ENCODE measurements around the gene SNX5. TPM values are rescaled to one million over a fixed set of nuclear protein-coding genes. Genes with fewer than 3 reads are reported as not detected.

Gene SNX5
- total and polyA plus RNA-seq, 2 of the 8 experiments (the other 6 are each of a cell fraction or from before 2014, with no cell fraction given), result 155 to 194 TPM

DNA sequence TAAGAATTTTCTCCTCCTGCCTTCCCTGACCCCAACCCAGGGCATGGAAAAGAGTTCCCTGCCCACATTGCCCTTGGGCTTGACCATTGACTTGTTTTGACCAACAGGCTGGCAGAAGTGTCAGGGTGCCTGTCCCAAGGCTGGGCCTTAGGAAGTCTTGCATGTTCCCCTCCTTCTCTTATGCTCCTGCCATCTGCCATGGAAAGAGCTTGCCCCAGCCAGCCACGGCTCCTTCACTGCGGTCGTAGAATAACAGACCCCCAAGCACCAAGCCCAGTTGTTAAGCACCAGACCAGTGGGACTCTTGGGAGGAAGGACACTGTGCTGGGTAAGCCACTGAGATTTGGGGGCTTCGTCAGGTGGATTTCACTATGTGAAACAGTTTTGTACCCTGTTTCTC, 53.6 kb downstream of the SNX5 start (continued):
- TF ChIP-seq, protein P1, sequence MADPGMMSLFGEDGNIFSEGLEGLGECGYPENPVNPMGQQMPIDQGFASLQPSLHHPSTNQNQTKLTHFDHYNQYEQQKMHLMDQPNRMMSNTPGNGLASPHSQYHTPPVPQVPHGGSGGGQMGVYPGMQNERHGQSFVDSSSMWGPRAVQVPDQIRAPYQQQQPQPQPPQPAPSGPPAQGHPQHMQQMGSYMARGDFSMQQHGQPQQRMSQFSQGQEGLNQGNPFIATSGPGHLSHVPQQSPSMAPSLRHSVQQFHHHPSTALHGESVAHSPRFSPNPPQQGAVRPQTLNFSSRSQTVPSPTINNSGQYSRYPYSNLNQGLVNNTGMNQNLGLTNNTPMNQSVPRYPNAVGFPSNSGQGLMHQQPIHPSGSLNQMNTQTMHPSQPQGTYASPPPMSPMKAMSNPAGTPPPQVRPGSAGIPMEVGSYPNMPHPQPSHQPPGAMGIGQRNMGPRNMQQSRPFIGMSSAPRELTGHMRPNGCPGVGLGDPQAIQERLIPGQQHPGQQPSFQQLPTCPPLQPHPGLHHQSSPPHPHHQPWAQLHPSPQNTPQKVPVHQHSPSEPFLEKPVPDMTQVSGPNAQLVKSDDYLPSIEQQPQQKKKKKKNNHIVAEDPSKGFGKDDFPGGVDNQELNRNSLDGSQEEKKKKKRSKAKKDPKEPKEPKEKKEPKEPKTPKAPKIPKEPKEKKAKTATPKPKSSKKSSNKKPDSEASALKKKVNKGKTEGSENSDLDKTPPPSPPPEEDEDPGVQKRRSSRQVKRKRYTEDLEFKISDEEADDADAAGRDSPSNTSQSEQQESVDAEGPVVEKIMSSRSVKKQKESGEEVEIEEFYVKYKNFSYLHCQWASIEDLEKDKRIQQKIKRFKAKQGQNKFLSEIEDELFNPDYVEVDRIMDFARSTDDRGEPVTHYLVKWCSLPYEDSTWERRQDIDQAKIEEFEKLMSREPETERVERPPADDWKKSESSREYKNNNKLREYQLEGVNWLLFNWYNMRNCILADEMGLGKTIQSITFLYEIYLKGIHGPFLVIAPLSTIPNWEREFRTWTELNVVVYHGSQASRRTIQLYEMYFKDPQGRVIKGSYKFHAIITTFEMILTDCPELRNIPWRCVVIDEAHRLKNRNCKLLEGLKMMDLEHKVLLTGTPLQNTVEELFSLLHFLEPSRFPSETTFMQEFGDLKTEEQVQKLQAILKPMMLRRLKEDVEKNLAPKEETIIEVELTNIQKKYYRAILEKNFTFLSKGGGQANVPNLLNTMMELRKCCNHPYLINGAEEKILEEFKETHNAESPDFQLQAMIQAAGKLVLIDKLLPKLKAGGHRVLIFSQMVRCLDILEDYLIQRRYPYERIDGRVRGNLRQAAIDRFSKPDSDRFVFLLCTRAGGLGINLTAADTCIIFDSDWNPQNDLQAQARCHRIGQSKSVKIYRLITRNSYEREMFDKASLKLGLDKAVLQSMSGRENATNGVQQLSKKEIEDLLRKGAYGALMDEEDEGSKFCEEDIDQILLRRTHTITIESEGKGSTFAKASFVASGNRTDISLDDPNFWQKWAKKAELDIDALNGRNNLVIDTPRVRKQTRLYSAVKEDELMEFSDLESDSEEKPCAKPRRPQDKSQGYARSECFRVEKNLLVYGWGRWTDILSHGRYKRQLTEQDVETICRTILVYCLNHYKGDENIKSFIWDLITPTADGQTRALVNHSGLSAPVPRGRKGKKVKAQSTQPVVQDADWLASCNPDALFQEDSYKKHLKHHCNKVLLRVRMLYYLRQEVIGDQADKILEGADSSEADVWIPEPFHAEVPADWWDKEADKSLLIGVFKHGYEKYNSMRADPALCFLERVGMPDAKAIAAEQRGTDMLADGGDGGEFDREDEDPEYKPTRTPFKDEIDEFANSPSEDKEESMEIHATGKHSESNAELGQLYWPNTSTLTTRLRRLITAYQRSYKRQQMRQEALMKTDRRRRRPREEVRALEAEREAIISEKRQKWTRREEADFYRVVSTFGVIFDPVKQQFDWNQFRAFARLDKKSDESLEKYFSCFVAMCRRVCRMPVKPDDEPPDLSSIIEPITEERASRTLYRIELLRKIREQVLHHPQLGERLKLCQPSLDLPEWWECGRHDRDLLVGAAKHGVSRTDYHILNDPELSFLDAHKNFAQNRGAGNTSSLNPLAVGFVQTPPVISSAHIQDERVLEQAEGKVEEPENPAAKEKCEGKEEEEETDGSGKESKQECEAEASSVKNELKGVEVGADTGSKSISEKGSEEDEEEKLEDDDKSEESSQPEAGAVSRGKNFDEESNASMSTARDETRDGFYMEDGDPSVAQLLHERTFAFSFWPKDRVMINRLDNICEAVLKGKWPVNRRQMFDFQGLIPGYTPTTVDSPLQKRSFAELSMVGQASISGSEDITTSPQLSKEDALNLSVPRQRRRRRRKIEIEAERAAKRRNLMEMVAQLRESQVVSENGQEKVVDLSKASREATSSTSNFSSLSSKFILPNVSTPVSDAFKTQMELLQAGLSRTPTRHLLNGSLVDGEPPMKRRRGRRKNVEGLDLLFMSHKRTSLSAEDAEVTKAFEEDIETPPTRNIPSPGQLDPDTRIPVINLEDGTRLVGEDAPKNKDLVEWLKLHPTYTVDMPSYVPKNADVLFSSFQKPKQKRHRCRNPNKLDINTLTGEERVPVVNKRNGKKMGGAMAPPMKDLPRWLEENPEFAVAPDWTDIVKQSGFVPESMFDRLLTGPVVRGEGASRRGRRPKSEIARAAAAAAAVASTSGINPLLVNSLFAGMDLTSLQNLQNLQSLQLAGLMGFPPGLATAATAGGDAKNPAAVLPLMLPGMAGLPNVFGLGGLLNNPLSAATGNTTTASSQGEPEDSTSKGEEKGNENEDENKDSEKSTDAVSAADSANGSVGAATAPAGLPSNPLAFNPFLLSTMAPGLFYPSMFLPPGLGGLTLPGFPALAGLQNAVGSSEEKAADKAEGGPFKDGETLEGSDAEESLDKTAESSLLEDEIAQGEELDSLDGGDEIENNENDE (IDR thresholded peaks at IDR 0.05; ENCODE audit: insufficient replicate concordance, low read length), result no peak
- no peak for TF ChIP-seq TBP (IDR thresholded peaks at IDR 0.05; ENCODE audit: low read depth, low read length)
- no peak for TF ChIP-seq TAF7 (optimal IDR thresholded peaks at IDR 0.05; ENCODE audit: borderline replicate concordance, low read depth, low read length)
- TF ChIP-seq HDAC6 (IDR thresholded peaks at IDR 0.05; ENCODE audit: low read depth, low read length), result no peak
- no peak for TF ChIP-seq BACH1 (IDR thresholded peaks at IDR 0.05; ENCODE audit: low read length)
- no peak for TF ChIP-seq HDAC2 (IDR thresholded peaks at IDR 0.05; ENCODE audit: borderline replicate concordance in 1 of 2, low read depth in 2 of 2, low read length in 2 of 2)
- no peak for TF ChIP-seq RFX5 (IDR thresholded peaks at IDR 0.05; ENCODE audit: borderline replicate concordance, low read depth, low read length)
- TF ChIP-seq MAFK (IDR thresholded peaks at IDR 0.05; ENCODE audit: low read depth, low read length), result no peak
- TF ChIP-seq SIN3A (conservative IDR thresholded peaks at IDR 0.05 in 1 of 2, IDR thresholded peaks at IDR 0.05 in 1 of 2; ENCODE audit: low read depth in 1 of 2, low read length in 2 of 2), result no peak
